ENCODE results near the gene PDGFC.

The PDGFC gene

DNA sequence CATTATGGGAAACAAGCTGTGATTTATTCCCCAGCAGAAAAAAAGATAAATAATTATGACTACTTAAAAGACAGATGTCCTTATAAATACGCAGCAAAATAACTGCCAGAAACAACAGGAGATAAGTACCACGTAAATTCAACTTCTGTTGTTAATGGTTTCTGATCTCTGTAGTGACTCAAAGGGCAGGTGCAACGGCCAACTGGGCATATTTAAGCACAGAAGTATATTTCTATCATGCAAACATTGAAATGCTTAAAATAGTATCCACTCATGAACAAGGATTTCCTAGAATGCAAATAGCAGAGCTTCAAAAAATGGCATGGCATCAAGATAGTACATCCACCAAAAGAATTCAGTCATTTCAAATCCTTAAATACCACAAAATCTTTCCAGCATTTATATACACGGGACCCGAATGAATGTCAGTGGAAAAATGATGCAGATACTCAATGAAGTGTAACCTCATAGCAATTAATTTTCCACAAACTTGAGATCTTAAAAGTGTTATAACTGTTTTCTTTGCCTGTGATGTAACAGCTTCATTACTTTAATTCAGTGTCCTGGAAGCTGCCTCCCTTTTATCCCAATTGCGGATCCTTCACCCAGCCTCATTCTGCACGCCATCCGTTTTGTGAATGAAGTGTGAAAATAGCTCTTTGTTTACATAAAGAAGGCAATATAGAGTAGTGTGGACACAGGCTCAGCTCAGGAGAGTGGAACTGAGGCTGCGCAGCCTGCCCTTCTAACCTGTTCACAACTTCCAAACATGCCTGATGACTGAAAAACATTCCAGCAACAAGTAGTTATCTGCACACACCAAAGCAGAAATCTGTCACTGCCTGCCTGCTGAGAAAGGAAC lies 10.2 kb downstream of the PDGFC start:
- ChIA-PET CTCF (interaction anchor here (1.2 to 2.0 kb wide), 3 partner anchors 9 to 11 kb away, joined by 3 to 6 read pairs (median 4); no protein-coding TSS in a partner anchor), POLR2A (interaction anchor here (0.5 kb wide), 1 partner anchor 510 kb away, joined by 3 read pairs; no protein-coding TSS in a partner anchor)
- TF ChIP-seq, protein P1, sequence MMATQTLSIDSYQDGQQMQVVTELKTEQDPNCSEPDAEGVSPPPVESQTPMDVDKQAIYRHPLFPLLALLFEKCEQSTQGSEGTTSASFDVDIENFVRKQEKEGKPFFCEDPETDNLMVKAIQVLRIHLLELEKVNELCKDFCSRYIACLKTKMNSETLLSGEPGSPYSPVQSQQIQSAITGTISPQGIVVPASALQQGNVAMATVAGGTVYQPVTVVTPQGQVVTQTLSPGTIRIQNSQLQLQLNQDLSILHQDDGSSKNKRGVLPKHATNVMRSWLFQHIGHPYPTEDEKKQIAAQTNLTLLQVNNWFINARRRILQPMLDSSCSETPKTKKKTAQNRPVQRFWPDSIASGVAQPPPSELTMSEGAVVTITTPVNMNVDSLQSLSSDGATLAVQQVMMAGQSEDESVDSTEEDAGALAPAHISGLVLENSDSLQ (IDR thresholded peaks at IDR 0.05): peak; percentile 62
- no peak for TF ChIP-seq BHLHE40 (IDR thresholded peaks at IDR 0.05; ENCODE audit: borderline replicate concordance)
- no peak for DNase-seq (ENCODE audit: extremely low spot score)

GRCh38 chr4:156959298-156959702 lies 12.3 kb downstream of the PDGFC start:
- TF ChIP-seq TARDBP (IDR thresholded peaks at IDR 0.05): no peak
- peak; percentile 74 for TF ChIP-seq FOXK2 (IDR thresholded peaks at IDR 0.05)
- peak; percentile 81 for TF ChIP-seq FOXA1 (IDR thresholded peaks at IDR 0.05)
- peak; percentile 66; the same call in 1 of the 2 replicates for TF ChIP-seq LEF1 (IDR thresholded peaks at IDR 0.05; ENCODE audit: borderline replicate concordance)
- no peak for TF ChIP-seq ZNF384 (IDR thresholded peaks at IDR 0.05)
- TF ChIP-seq, protein P1 (IDR thresholded peaks at IDR 0.05): peak; percentile 92
- no peak for TF ChIP-seq L3MBTL2 (conservative IDR thresholded peaks at IDR 0.05)
- TF ChIP-seq BHLHE40 (IDR thresholded peaks at IDR 0.05; ENCODE audit: borderline replicate concordance): no peak
- no peak for TF ChIP-seq NFRKB (IDR thresholded peaks at IDR 0.05)
- no peak for TF ChIP-seq ELF4 (IDR thresholded peaks at IDR 0.05)
- peak; percentile 99 for TF ChIP-seq CTBP1 (IDR thresholded peaks at IDR 0.05; ENCODE audit: borderline replicate concordance)
- peak; percentile 86 for TF ChIP-seq ARNT (IDR thresholded peaks at IDR 0.05)
- no peak for TF ChIP-seq HDGF (IDR thresholded peaks at IDR 0.05; ENCODE audit: borderline replicate concordance)
- TF ChIP-seq SP1 (IDR thresholded peaks at IDR 0.05): no peak
- TF ChIP-seq SUZ12 (IDR thresholded peaks at IDR 0.05): no peak
- TF ChIP-seq FOXM1 (IDR thresholded peaks at IDR 0.05; ENCODE audit: borderline replicate concordance): peak; percentile 51; the same call in 1 of the 2 replicates
- CTCF ChIA-PET: interaction anchor here (1.8 kb wide), 1 partner anchor 9 kb away, joined by 4 read pairs; no protein-coding TSS in a partner anchor
- peak; percentile 24 for DNase-seq (ENCODE audit: extremely low spot score)
- POLR2A ChIA-PET: no interaction called here

DNA sequence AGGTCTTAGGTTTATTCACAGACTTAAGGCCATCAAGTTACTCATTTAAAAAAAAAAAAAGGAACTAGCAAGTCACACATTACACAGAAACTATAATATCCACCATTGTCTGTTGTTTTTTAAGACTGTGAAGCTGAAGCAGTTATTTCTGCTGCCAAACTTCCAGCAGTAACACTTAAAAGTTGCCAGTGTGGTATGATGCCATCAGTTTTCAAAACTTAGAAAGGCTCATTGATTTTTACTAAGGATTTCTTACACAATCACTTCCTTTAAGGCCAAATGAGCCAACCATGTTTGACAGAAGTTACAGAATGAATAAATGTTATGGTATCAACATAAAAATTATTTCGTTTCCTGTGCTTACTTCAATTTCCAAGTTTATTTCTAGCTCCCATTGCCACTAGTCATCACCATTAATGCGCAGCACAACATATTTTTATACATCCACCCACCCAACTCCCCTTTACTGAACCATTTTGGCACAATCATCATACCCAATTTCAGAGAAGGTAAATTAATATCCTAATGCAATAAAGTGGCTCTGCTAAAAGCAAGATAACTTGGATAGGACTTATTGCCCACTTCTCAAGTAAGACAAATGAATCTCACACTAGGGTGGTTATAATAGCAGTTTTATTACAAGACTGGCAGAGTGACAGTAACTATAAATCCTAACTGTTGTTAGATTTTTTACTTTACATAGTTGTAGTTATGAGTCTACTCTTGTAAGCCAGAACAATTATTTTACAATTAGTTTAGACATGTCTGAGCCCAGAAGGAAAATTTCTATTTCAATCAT lies 13.1 kb downstream of the PDGFC start:
- POLR2A ChIA-PET: no interaction called here
- TF ChIP-seq, protein P1 (IDR thresholded peaks at IDR 0.05): peak; percentile 84
- TF ChIP-seq ARNT (IDR thresholded peaks at IDR 0.05): no peak
- CTCF ChIA-PET: interaction anchor here (1.8 to 2.3 kb wide), 2 partner anchors 10 kb away, joined by 4 to 13 read pairs; no protein-coding TSS in a partner anchor
- DNase-seq (ENCODE audit: extremely low spot score): no peak

- TF ChIP-seq FOXA1 (IDR thresholded peaks at IDR 0.05): no peak
- TF ChIP-seq, protein P1 (IDR thresholded peaks at IDR 0.05): peak; percentile 48
- TF ChIP-seq BHLHE40 (IDR thresholded peaks at IDR 0.05; ENCODE audit: borderline replicate concordance): no peak
- POLR2A ChIA-PET: no interaction called here
- CTCF ChIA-PET: interaction anchor here (0.6 to 2.3 kb wide), 4 partner anchors 11 to 1409 kb away, joined by 3 to 13 read pairs (median 5); no protein-coding TSS in a partner anchor
- DNase-seq (ENCODE audit: extremely low spot score): no peak
Measured at GRCh38 chr4:156957556-156957955, 14.0 kb downstream of the PDGFC start.

DNA sequence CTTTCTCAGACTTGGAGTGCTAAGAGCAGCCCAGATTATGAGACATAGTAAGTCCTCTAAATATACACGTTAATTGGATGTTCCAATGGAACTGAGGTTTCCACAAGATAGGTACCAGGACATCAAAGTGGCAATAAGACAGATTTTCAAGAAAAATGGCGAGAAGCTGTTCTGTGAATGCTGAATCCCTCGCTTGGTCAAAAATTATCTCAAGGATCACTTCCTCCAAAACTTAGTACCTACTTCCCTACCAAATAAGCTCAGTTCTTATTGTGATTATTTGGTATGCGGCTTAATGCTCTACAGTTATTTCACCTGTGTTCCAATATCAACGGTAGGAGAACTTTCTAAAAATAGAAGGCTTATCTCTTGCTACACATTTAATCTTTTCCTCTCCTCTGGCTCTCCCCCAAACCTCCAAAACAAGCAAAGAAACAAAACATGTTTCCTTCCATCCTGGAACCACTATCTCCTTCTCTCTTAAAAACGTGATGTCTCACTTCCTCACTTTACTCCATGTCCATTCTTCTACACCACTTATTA lies 14.7 kb downstream of the PDGFC start:
- no peak for DNase-seq (ENCODE audit: extremely low spot score)
- POLR2A ChIA-PET: no interaction called here
- TF ChIP-seq ZNF384 (IDR thresholded peaks at IDR 0.05): no peak
- TF ChIP-seq ARNT (IDR thresholded peaks at IDR 0.05): no peak
- no peak for TF ChIP-seq NFRKB (IDR thresholded peaks at IDR 0.05)
- no peak for TF ChIP-seq FOXM1 (IDR thresholded peaks at IDR 0.05; ENCODE audit: borderline replicate concordance)
- no peak for TF ChIP-seq SP1 (IDR thresholded peaks at IDR 0.05)
- no peak for TF ChIP-seq L3MBTL2 (conservative IDR thresholded peaks at IDR 0.05)
- TF ChIP-seq ELF4 (IDR thresholded peaks at IDR 0.05): no peak
- TF ChIP-seq, protein P1 (IDR thresholded peaks at IDR 0.05): no peak
- no peak for TF ChIP-seq TARDBP (IDR thresholded peaks at IDR 0.05)
- no peak for TF ChIP-seq FOXK2 (IDR thresholded peaks at IDR 0.05)
- no peak for TF ChIP-seq FOXA1 (IDR thresholded peaks at IDR 0.05)
- no peak for TF ChIP-seq CTBP1 (IDR thresholded peaks at IDR 0.05; ENCODE audit: borderline replicate concordance)
- no peak for TF ChIP-seq SUZ12 (IDR thresholded peaks at IDR 0.05)
- no peak for TF ChIP-seq HDGF (IDR thresholded peaks at IDR 0.05; ENCODE audit: borderline replicate concordance)
- TF ChIP-seq BHLHE40 (IDR thresholded peaks at IDR 0.05; ENCODE audit: borderline replicate concordance): no peak
- TF ChIP-seq LEF1 (IDR thresholded peaks at IDR 0.05; ENCODE audit: borderline replicate concordance): no peak
- CTCF ChIA-PET: interaction anchor here (0.6 to 2.3 kb wide), 3 partner anchors 12 to 141 kb away, joined by 3 to 13 read pairs (median 6); no protein-coding TSS in a partner anchor

Data from HEK293T (cell line).